DMS114 treated with DMSO at 0.1 percent for 48 hours (cell line): ENCODE results near the gene COL7A1.
"Not testable (repeated sequence)": the region's sequence is repeated elsewhere in the genome, so short reads cannot be mapped to it uniquely, and the experiment has no call there.

ENCODE experiments used
- DNase-seq: peaks from one replicate; lab custom pipeline; 2025; ENCODE audit not compliant: unreplicated experiment; lab: John Stamatoyannopoulos, UW

COL7A1 gene

DNA sequence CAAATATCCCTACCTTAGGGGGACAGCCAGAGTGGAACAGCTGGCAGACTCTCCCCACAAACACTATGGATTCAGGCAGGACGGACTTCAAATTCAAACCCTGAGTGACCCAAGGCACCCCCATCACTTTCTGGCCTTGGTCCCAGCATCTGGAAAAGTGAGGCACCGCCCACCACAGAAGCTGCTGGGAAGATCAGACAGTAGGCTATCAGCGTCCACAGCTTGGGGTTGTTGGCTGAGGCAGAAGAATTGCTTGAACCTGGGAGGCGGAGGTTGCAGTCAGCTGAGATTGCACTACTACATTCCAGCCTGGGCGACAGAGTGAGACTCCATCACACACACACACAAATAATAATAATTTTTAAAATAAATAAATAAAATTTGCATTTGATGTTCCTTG, 47.0 kb downstream of the COL7A1 start:
- no peak for DNase-seq

DNA sequence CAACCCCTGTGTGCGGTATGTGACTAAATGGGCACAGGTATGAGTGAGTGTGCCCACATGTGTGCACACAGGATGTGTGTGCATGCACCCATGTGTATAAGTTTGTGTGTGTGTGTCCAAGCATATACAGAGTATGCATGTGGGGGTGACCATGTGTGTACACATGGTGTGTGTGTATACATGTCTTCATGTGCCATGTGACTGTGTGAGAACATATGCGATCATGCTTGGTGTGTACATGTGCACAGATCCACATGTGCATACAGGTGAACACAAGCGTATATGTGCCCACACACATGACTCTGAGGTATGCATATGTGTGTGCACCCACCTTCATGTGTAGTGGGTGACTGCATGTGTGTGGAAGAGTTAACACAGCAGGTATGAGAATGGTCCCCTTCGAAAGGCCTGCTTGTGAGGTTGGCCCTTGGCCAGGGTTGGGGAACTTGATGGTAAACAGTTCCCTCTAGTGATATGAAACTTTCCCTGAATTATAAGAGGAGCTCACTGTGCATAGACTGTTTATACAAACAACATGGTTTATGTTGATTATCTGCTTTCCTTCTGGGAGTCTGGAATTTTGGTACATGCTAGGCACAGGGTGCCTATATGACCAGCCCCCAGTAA, 48.8 kb downstream of the COL7A1 start:
- no peak for DNase-seq

DNA sequence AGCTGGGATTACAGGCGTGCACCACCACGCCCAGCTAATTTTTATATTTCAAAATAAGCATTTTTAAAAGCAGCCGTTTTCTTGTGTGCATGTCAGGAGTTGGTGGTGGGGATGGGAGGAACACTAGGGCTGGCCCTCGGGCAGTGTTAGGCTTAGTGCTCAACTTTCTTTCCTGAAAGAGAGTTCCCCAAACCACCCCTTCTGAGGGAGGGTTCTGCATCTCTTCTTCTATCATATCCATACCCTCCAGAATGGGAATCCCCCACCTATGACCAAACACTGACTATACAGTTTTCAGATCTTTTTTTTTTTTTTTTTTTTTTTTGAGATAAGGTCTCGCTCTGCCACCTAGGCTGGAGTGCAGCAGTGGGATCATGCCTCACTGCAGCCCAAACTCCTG, 51.0 kb downstream of the COL7A1 start:
- no peak for DNase-seq

DNA sequence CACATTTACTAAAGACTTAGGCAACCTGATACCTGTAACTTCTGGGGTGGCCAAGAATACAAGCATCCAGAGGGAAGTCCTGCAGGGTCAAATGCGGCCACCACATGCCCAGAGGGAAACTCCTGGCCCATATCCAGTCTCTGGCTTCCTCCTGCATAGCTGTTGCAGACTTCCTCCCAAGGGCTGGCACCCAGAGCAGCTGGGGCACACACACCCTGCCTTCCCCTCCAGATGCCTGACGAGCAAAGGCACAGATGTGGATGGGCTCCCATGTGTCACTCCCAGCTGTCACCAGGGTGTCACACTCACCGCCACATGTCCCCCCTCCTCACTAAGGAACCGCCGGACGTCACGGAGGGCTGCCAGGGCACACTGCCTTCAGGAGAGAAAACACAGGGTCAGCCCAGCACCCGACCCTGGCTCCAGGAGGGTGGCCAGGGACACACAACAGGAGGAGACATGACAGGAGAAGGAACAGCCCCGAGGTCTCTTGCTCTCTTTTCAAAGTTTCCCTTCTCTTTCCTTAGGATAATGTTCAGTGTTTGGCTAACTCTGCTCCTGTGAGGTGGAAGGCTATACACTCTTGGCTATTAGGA, 51.8 kb downstream of the COL7A1 start:
- DNase-seq, result no peak

DNA sequence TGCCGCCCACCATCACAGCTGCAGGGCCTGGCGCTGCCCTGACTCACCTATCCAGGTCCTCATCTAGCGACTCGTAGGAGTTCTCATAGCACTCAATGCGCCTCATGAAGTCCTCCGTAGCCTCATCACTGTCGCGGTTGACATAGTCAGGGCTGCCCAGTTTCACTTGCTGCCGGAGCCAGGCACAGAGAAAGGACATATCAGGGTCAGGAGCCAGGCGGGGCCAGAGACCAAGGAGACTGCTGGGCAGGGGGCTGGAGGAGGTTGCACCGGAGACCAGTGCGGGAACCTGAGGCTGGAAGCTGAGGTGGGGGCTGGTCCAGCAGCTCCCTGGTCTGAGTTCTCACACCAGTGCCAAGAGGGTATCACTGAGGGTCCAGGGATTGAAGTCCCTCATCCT, 56.7 kb downstream of the COL7A1 start:
- no peak for DNase-seq

DNA sequence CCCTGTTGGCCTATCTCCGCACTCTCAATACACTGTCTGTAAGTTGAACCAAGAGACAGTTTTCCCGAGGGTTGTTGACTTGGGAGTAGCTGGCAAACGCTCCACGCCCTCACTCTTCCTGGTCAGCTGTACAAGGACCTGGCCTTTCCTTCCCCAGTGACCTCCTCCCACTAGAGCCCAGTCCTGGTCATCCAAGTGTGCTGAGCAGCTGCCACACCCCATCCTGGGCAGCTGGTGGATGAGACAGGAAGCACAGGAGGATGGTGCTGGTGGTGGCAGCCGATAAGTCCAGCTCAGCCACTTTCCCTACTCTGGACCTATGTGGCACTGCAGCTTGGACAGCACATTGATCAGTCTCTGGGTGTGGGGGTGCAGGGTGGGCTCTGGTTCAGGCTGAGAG, 58.3 kb downstream of the COL7A1 start:
- no peak for DNase-seq

DNA sequence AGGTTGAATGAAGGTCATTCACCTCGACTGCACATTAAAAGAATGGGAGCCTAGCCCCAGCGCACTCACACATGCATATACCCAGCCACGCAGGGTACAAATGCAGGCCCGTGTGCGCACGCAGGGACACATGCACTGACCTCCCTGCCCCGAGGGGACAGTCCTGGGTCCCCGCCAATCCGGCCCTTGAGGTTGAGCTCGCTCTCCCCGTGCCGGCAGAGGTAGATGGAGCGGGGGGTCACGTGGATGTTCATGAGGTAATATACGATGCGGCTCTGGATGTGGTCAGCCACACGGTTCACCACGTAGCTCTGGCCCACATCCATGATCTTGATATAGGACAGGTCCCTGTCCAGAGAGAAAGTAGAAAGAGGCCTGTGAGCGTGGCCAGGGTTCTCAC, 59.0 kb downstream of the COL7A1 start:
- DNase-seq, result no peak

DNA sequence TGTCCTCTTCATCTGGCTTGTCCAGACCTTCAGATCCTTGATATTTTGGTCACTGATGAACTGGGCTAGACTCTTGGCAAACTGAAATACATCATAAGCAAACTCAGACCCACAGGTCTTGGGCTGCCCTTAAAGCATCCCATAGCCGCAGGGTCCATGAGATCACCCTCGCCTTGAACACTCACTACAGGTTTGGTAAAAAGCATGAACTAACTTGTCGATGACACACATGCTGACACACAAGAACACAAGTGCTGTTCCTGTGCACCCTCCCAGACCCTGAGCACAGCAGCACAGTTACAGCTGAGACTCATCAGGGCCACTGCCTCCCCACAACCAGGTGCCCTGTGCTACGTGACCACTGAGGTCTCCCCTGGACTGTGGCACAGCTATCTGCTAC, 59.6 kb downstream of the COL7A1 start:
- no peak for DNase-seq

DNA sequence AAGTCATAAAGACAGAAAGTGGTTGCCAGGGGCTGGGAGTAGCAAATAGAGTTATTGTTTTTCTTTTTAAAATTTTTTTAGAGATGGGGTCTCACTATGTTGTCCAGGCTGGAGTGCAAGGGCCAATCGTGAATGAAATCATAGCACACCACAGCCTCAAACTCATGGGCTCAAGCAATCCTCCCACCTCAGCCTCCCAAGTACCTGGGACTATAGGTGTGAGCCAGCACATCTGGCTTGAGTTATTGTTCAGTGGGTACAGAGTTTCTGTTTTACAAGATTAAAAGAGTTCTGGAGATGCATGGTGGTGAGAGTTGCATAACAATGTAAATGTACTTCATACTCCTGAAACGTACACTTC, 62.2 kb downstream of the COL7A1 start:
- DNase-seq, result no peak

DNA sequence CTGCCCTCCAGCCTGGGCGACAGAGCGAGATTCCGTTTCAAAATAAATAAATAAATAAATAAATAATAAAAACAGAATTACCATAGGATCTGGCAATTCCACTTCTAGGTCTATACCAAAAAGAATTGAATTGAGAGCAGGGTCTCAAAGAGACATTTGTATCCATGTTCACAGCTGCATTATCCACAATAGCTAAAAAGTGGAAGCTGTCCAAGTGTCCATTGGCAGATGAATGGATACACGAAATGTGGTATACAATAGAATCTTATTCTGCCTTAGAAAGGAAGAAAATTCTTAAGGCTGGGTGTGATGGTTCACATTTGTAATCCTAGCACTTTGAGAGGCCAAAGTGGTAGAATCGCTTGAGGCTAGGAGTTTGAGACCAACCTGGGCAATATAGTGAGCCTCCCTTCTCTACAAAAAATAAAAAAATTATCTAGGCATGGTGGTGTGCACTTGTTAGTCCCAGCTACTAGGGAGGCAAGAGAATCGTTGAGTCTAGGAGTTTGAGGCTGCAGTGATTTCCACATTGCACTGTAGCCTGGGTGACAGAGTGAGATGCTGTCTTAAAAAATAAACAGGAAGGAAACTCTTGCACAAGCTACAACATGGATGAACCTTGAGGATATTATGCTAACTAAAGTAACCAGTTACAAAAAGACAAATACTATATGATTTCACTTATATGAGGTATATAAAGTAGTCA, 62.7 kb downstream of the COL7A1 start:
- no peak for DNase-seq

DNA sequence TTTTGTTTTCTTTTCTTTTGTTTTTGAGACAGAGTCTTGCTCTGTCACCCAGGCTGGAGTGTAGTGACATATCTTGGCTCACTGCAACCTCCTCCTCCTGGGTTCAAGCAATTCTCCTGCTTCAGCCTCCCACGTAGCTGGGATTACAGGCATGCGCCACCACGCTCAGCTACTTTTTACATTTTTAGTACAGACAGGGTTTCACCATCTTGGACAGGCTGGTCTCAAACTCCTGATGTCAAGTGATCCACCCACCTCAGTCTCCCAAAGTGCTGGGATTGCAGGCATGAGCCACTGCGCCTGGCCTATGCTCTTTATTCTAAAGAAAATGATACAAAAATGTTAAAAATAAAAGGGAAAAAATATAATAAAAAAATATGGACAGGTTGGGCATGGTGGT, 64.4 kb downstream of the COL7A1 start:
- not testable (repeated sequence) for DNase-seq

DNA sequence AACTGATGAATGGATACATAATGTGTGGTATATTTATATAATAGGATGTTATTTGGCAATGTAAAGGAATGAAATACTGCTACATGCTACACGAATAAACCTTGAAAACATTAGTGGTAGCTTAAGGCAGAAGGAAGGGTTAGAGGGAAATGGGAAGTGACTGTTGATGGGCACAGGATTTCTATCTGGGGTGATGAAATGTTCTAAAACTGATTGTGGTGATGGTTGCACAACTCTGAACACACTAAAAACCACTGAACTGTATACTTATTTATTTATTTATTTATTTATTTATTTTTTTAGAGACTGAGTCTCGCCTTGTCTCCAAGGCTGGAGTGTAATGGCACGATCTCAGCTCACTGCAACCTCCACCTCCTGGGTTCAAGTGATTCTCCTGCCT, 66.4 kb downstream of the COL7A1 start:
- no peak for DNase-seq

DNA sequence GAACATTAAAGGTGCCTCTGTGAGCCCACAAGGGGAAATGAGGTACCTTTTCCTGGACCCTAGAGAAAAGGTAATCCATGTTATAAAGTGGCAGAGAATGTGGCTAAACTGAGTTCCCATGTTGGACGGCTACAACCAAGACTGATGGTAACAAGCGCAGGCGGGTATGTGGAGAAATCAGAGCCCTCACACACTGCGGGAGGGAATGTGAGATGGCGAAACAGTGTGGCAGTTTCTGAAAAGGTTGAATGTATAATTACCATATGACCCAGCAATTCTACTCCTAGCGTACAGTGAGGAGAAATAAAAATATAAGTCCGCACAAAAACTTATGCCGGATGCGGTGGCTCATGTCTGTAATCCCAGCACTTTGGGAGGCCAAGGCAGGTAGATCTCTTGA, 67.1 kb downstream of the COL7A1 start:
- no peak for DNase-seq

DNA sequence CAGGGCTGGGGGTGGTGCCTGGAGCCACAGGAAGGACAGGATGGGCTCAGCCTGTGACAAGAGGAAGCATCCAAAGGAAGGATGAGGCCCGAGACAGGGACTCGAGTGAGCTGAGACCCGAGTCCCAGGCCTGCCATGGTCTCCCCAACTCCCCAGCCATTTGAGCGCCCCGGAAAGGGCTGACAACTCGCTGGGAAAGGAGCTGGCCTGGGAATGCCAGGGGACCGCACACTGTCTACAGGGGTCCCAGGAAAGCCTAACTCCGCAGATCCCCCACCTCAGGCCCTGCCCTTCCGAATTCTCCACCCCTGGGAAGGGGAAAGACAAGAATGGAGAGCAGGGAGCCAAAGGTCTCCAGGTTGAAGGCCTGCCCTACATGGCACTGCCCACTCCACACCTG, 70.2 kb downstream of the COL7A1 start:
- no peak for DNase-seq

DNA sequence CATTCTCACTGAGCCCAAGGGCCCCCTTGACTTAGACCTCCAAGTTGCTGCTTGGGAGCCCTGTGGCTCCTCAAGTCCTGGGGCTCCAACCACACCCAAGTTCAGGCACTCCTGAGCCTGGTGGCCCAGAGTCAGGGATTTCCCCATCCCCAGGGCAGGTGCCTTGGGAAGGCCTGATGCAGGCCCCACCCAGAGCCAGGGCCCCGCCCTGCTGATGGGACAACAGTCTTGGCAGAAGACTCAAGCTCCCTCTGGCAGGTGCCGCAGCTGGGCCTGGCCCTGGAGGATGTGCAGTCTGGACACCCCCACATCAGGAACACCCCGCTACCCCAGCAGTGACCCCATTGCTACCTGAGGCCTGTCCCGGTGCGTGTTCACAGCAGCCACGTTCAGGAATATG, 73.5 kb downstream of the COL7A1 start:
- DNase-seq, result no peak

DNA sequence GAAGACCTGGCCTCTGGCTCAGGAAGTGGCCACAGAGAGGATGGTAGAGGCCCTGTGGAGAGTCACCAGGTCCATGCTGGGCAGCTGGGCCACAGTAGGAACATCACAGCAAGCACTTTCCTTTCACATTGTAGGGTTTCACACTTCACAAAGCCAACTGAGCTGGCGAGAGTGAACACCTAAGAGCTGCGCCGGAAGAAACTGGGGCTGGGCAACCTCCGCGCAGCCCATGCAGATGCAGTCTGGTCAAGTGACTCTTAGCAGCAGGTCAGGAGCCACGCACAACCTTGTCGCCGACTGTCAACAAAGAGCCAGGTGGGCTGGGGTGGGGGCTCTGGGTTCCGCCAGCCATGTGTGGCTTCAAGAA, 75.9 kb downstream of the COL7A1 start:
- no peak for DNase-seq

DNA sequence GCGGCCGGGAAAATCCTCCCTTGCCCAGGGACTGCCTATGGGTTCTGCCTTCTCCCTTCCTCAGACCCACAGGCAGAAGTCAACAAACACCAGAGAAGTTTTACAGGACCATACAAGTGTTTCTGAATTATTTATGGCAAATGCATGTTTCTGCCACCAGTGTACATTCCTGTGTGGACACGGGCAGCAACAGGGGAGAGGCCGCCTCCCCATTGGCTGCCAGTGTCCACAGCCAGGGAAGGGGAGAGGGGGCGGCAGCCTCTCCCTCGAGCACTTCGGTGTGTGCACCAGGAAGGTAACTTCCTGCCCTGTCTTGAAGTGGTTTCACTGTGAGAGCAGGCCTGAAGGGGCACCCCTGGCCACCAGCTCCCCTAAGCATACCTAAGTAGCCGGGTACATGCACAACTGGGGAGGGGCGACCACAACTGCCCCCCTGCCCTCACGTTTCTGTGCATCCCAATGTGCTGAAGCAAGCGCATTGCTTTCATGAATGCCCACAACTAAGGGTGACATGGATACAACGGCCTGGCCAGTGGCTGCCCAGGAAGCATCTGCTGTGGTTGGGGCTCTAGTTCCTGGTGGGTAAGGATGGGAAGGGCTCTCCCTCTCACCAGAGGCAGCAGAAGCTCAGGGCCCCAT, 76.4 kb downstream of the COL7A1 start:
- no peak for DNase-seq

DNA sequence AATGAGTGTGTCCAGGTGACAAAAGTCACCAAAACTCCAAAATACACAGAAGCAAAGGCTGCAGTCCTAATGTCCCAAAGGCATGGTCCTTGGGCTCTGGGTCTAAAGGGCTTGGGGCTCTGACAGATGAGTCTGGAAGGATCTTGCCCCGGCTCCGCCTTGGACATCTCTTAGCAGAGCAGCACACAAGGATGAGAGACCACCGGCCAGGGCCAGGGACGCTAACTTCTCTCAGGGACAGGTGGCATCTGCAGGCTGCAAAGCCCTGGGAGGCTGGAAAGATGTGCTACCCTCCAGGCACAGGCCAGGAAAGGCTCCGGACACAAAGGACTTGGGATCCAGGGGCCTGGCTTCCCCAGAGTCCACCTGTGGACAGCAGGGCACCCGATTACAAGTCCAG, 77.1 kb downstream of the COL7A1 start:
- no peak for DNase-seq

DNA sequence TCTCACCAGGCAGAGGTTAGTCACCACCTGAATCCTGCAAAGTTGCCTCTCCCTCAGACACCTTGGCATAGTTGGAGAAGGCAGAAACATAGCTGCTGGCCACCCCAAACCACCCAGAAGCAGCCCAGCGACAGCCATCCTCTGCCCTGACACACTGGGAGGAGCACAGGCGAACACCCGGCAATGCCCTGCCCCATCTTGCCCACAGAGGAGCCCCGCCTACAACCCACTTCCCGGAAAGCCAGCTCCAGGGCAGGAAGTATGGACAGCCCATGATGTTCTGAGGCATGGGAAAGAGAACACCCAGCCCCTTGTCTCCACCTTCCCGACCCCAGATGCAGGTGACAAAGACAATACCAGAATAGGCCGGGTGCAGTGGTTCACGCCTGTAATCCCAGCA, 78.6 kb downstream of the COL7A1 start:
- no peak for DNase-seq

DNA sequence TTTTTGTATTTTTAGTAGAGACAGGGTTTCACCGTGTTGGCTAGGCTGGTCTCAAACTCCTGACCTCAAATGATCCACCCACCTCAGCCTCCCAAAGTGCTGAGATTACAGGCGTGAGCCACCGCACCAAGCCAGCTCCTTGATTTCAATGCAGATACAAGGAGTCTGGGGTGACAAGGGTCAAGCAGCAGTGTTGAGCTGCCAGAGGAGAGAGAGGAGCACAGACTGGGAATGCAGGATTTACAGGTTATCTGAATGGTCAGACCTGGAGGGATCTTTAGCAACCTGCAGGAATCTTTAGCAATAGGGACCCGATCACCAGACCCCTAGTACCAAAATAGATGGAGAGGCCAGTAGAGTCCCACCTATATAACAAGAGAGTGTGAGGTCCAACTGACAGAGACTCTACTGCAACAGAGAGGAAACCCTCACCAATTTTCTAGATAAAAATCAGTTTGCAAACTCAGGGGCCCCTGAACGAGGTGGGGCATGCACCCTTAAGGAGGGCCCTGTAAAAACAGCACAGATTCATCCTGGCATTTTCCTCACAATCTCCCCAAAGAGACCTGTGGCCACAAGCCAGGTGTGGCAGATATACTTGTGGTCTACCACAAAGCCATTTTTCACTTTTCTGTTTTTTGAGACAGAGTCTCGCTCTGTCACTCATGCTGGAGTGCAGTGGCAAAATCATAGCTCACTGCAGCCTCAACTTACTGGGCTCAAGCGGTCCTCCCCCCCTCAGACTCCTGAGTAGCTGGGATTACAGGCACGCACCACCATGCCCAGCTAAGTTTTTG, 80.5 kb downstream of the COL7A1 start:
- DNase-seq, result no peak
